CD14-positive monocyte (primary cell): Measurements from ENCODE around the gene OSGEP. TPM values are rescaled to one million over a fixed set of nuclear protein-coding genes. Genes with fewer than 3 reads are reported as not detected.

Source experiments
- DNase-seq, 3 donors: peaks; one replicate each; pipeline ENCODE4 v3.0.0-alpha.2; 2011 to 2022
- H2AFZ ChIP-seq: 2 replicates; pipeline ENCODE4 v1.6.0; 2012; ENCODE audit warnings: mild to moderate bottlenecking, low read depth, low read length, inconsistent platforms; ENCODE audit not compliant: insufficient read depth, poor library complexity, severe bottlenecking
- H3K27ac ChIP-seq, 2 donors: 1 replicate in 1 of 2; 2 replicates in 1 of 2; pipeline ENCODE4 v1.5.1; 2012 to 2013; ENCODE audit warnings: low read length in 2 of 2, control low read depth in 1 of 2, inconsistent platforms in 1 of 2, low read depth in 1 of 2, mild to moderate bottlenecking in 1 of 2
- H3K27me3 ChIP-seq, 2 donors: one replicate each; pipeline versions ENCODE4 v1.6.0 to v1.6.1; 2011 to 2013; ENCODE audit warnings: low read length in 2 of 2; ENCODE audit not compliant: control insufficient read depth in 2 of 2, insufficient read depth in 2 of 2
- H3K36me3 ChIP-seq, 2 donors: replicated peaks in 1 of 2; 1 replicate in 1 of 2; 2 replicates in 1 of 2; pipeline versions ENCODE4 v1.5.1 to v1.6.1; 2012 to 2013; ENCODE audit warnings: low read length in 2 of 2, control low read depth in 1 of 2, inconsistent platforms in 1 of 2, mild to moderate bottlenecking in 1 of 2; ENCODE audit not compliant: insufficient read depth in 2 of 2, control insufficient read depth in 1 of 2
- H3K4me1 ChIP-seq, 2 donors: 1 replicate in 1 of 2; 2 replicates in 1 of 2; pipeline versions ENCODE4 v1.5.1 to v1.6.1; 2012 to 2013; ENCODE audit warnings: low read length in 2 of 2, control low read depth in 1 of 2, inconsistent platforms in 1 of 2, mild to moderate bottlenecking in 1 of 2, moderate library complexity in 1 of 2; ENCODE audit not compliant: insufficient read depth in 2 of 2, control insufficient read depth in 1 of 2
- H3K4me2 ChIP-seq: replicated peaks from 2 replicates; pipeline ENCODE3; 2012; ENCODE audit warnings: low read length, moderate library complexity, mild to moderate bottlenecking; ENCODE audit not compliant: poor library complexity, severe bottlenecking; ENCODE audit errors: extremely low read depth
- H3K4me3 ChIP-seq, 3 experiments: fragments of 200-600 bp in 1 of 3; sonication (generic) in 1 of 3; replicated peaks in 1 of 3; 1 replicate in 2 of 3; 2 replicates in 1 of 3; pipeline ENCODE4 v1.5.1; 2011 to 2013; ENCODE audit warnings: low read length in 3 of 3, mild to moderate bottlenecking in 3 of 3, control low read depth in 2 of 3, low read depth in 2 of 3, inconsistent platforms in 1 of 3, moderate library complexity in 1 of 3
- H3K79me2 ChIP-seq: 2 replicates; pipeline ENCODE4 v1.6.0; 2012; ENCODE audit warnings: mild to moderate bottlenecking, control low read depth, inconsistent platforms, low read length, moderate library complexity; ENCODE audit not compliant: insufficient read depth
- H3K9ac ChIP-seq: 2 replicates; pipeline ENCODE4 v1.6.0; 2017; ENCODE audit warnings: low read length, mild to moderate bottlenecking; ENCODE audit not compliant: insufficient read depth, poor library complexity, severe bottlenecking
- H3K9me3 ChIP-seq, 2 donors: replicated peaks in 1 of 2; 1 replicate in 1 of 2; 2 replicates in 1 of 2; pipeline versions ENCODE4 v1.5.1 to v1.6.1; 2012 to 2013; ENCODE audit warnings: low read length in 2 of 2, control low read depth in 1 of 2; ENCODE audit not compliant: control insufficient read depth in 1 of 2, insufficient read depth in 1 of 2
- H4K20me1 ChIP-seq: 2 replicates; pipeline ENCODE4 v1.6.0; 2012; ENCODE audit warnings: mild to moderate bottlenecking, low read length, control low read depth, moderate library complexity; ENCODE audit not compliant: insufficient read depth
- H3K27ac Mint-ChIP-seq, 7 donors: one replicate each; pipeline ENCODE4 v1.8.0; 2020; ENCODE audit warnings: mild to moderate bottlenecking in 7 of 7, mixed read lengths in 7 of 7, moderate library complexity in 6 of 7, inconsistent platforms in 2 of 7
- H3K27me3 Mint-ChIP-seq, 3 donors: one replicate each; pipeline ENCODE4 v1.8.0; 2021 to 2022; ENCODE audit warnings: low read depth in 3 of 3, mild to moderate bottlenecking in 3 of 3, mixed read lengths in 3 of 3, moderate library complexity in 3 of 3, inconsistent platforms in 1 of 3
- H3K36me3 Mint-ChIP-seq, 2 donors: one replicate each; pipeline ENCODE4 v1.8.0; 2020; ENCODE audit warnings: mixed read lengths in 2 of 2, inconsistent platforms in 1 of 2, mild to moderate bottlenecking in 1 of 2
- H3K4me1 Mint-ChIP-seq: one replicate; pipeline ENCODE4 v1.8.0; 2020; ENCODE audit warnings: mild to moderate bottlenecking, mixed read lengths
- H3K4me3 Mint-ChIP-seq, 2 donors: one replicate each; pipeline ENCODE4 v1.8.0; 2020; ENCODE audit warnings: mild to moderate bottlenecking in 2 of 2, mixed read lengths in 2 of 2, moderate library complexity in 1 of 2
- H3K9me3 Mint-ChIP-seq, 7 donors: one replicate each; pipeline ENCODE4 v1.8.0; 2020 to 2022; ENCODE audit warnings: mixed read lengths in 7 of 7, mild to moderate bottlenecking in 6 of 7, moderate library complexity in 6 of 7, inconsistent platforms in 2 of 7
- CTCF ChIP-seq: fragments of 200-600 bp; IDR thresholded peaks from one replicate; pipeline ENCODE4 v1.8.0; 2022; ENCODE audit warnings: antibody characterized with exemption, mild to moderate bottlenecking
- WGBS: methylation state at CpG from one replicate; pipeline ENCODE4 v1.1.5; 2013; ENCODE audit warnings: missing lambda C conversion rate; ENCODE audit not compliant: insufficient coverage; 5-methylcytosine and 5-hydroxymethylcytosine counted together
- intact Hi-C, 2 donors: fragments of 100-400 bp; cut with micrococcal nuclease; formaldehyde crosslinking; loops; one replicate each; pipeline versions ENCODE4 v1.15.0 to v1.15.1; 2023
- polyA plus RNA-seq, 3 donors: library from polyadenylated mRNA; depleted of rRNA in 1 of 3; unstranded in 2 of 3; stranded (reverse) in 1 of 3; fragments of 300-500 nt in 2 of 3; fragments of >200 nt in 1 of 3; fragmentation: Illumina TruSeq in 2 of 3; gene quantifications; 1 replicate in 2 of 3; 2 replicates in 1 of 3; pipeline ENCODE4 v1.2.3, GENCODE V29; 2012 to 2021

The OSGEP gene
- polyA plus RNA-seq, 3 donors: 34.7 to 112 (median 40.0) TPM

GRCh38 chr14:20412876-20413743, 41.5 kb downstream of the OSGEP start, which contains the start of gene TEP1:
TEP1 (minus strand) TSS chr14:20413501; CDS start chr14:20408439, 5,062 bp downstream.
- Histone ChIP-seq H4K20me1 (peaks cover 47% of the 10 kb centered on the region), H3K79me2 (peaks cover 64% of the 10 kb centered on the region), H3K36me3 (peaks cover 6 to 13% of the 10 kb centered on the region in 2 donors), H3K27ac (peak within 1 kb of the TSS; percentile 73 to 82), H3K27me3 (no peaks in the 10 kb centered on the region), H3K4me3 (peak within 1 kb of the TSS; percentile 82 to 95 (median 86)), H3K9me3 (no peaks in the 10 kb centered on the region), H3K9ac (peak within 1 kb of the TSS; percentile 69), H3K4me2 (peak within 1 kb of the TSS; percentile 77), H2AFZ (peak within 1 kb of the TSS; percentile 78), H3K4me1 (peaks cover 29 to 35% of the 10 kb centered on the region in 2 donors)
- TF ChIP-seq CTCF: no peak
- peak; percentile 45 to 61 (median 52) for DNase-seq
- WGBS: 0% methylated on average over 27 of the region's 43 CpGs
- Mint-ChIP-seq H3K9me3 (no peaks in the 10 kb centered on the region), H3K27me3 (peaks cover 0 to 1% (median 0%) of the 10 kb centered on the region in 3 donors), H3K4me3 (peak within 1 kb of the TSS; percentile 97 to 98), H3K27ac (peak within 1 kb of the TSS; percentile 83 to 97 (median 92)), H3K4me1 (peaks cover 50% of the 10 kb centered on the region), H3K36me3 (peaks cover 8 to 10% of the 10 kb centered on the region in 2 donors)
- intact Hi-C loops: loop anchor here in 1 of 2 donors (10.0 kb wide), 1 partner anchor 52 kb away; the partner anchor contains the start of genes PIP4P1 and PNP

GRCh38 chr14:20412411-20412810, 42.2 kb downstream of the OSGEP start:
- intact Hi-C loops: loop anchor here in 1 of 2 donors (10.0 kb wide), 1 partner anchor 52 kb away; the partner anchor contains the start of genes PIP4P1 and PNP
- Histone ChIP-seq H3K9me3 (no peaks in the 10 kb centered on the region), H3K4me2 (peak overlapping the region; percentile 77), H3K79me2 (peaks cover 71% of the 10 kb centered on the region), H2AFZ (peak overlapping the region; percentile 78), H3K4me3 (peak overlapping the region; percentile 82 to 95 (median 86)), H3K27ac (peak overlapping the region; percentile 73 to 82), H3K36me3 (peaks cover 13 to 20% of the 10 kb centered on the region in 2 donors), H3K4me1 (peaks cover 29 to 35% of the 10 kb centered on the region in 2 donors), H4K20me1 (peaks cover 54% of the 10 kb centered on the region), H3K27me3 (no peaks in the 10 kb centered on the region), H3K9ac (peak overlapping the region; percentile 69)
- Mint-ChIP-seq H3K27me3 (peaks cover 0 to 1% (median 0%) of the 10 kb centered on the region in 3 donors), H3K36me3 (peaks cover 15 to 17% of the 10 kb centered on the region in 2 donors), H3K4me3 (peak overlapping the region; percentile 97 to 98), H3K27ac (peak overlapping the region; percentile 83 to 97 (median 92)), H3K9me3 (no peaks in the 10 kb centered on the region), H3K4me1 (peaks cover 50% of the 10 kb centered on the region)
- peak; percentile 30 to 48 (median 31) for DNase-seq
- no peak for TF ChIP-seq CTCF
- 0% methylated on average over 2 of the region's 7 CpGs for WGBS
